HG03521 (cell line): ENCODE measurements around the gene HSD17B2.
"Not testable (repeated sequence)": the region's sequence is repeated elsewhere in the genome, so short reads cannot be mapped to it uniquely, and the experiment has no call there.

Experiments used
- ATAC-seq: cut with Tn5 transposase; IDR thresholded peaks from one replicate; pipeline ENCODE4 v1.9.1; 2021; ENCODE audit warnings: mild to moderate bottlenecking, moderate library complexity; ENCODE audit not compliant: unreplicated experiment

HSD17B2 gene, protein sequence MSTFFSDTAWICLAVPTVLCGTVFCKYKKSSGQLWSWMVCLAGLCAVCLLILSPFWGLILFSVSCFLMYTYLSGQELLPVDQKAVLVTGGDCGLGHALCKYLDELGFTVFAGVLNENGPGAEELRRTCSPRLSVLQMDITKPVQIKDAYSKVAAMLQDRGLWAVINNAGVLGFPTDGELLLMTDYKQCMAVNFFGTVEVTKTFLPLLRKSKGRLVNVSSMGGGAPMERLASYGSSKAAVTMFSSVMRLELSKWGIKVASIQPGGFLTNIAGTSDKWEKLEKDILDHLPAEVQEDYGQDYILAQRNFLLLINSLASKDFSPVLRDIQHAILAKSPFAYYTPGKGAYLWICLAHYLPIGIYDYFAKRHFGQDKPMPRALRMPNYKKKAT

DNA sequence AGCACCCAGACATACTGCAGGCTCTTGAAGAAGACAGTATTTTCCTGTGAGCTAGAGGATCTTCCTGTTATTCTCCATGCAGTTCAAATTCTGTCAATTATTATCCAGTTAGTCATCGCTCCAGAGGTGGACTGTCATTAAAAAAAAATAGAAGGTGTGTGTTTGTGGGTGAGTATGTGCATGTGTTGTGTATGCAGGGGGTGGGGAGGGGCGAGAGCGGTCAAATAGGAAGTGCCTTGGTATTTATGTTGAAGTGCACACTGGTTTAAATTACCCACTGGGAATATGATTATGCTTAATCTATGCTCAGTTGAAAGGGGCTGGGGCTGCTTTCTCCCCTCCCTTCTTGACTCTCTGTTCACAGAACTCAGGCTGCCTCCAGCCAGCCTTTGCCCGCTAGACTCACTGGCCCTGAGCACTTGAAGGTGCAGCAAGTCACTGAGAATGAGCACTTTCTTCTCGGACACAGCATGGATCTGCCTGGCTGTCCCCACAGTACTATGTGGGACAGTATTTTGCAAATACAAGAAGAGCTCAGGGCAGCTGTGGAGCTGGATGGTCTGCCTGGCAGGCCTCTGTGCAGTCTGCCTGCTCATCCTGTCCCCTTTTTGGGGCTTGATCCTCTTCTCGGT, at the start of gene HSD17B2:
Gene HSD17B2 (plus strand): TSS at position 273 of the 632 bp plus-strand sequence. CDS start 172 bp downstream, at position 445.
- no peak for ATAC-seq

GRCh38 chr16:81987121-81987520, 47.9 kb upstream of the HSD17B2 start:
- ATAC-seq: no peak

DNA sequence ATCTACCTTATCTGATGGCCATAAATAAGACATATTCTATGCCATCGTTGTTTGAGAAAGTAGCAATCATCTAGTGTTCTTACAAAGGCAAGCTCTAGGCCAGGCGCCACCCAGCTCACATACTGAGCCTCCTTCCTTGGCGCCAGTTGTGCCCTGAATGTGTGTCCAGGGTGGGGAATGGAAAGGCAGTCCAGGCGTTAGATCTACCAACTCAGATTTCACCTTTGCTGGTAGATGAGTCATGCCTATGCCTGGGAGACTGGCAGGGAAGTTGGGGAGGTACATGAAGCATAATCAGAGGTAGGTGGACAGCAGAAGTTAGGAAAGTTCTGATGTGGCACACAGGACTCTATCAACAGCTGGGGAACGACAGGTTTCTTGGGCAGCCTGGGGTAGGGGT, 47.3 kb upstream of the HSD17B2 start:
- ATAC-seq: no peak

DNA sequence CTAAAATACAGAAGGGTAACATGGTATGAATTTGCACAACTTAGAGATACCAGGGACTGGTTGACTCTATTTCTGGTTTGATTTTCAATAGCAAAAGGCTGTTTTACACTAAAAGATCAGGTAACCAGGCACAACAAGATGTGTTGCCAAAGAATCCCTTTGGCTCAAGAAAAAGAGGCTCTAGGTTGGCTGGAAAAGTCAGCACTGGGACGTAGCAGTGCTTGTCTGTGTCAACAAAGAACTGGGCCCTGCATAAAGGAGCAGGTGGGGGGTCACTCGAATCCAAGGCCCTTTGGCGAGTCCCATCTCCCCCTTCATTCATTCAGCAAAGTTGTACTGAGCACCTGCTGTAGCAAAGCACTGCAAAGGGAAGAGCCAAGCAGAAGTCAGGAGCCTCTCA, 42.2 kb upstream of the HSD17B2 start:
- ATAC-seq: no peak

GRCh38 chr16:81994485-81994884, 40.6 kb upstream of the HSD17B2 start:
- no peak for ATAC-seq

GRCh38 chr16:81995651-81996050, 39.4 kb upstream of the HSD17B2 start:
- no peak for ATAC-seq

GRCh38 chr16:81996664-81997509, 38.2 kb upstream of the HSD17B2 start:
- ATAC-seq: no peak

- ATAC-seq: no peak
Observed at GRCh38 chr16:81997738-81998137, 37.3 kb upstream of the HSD17B2 start.

GRCh38 chr16:82002831-82003230, 32.2 kb upstream of the HSD17B2 start:
- no peak for ATAC-seq

DNA sequence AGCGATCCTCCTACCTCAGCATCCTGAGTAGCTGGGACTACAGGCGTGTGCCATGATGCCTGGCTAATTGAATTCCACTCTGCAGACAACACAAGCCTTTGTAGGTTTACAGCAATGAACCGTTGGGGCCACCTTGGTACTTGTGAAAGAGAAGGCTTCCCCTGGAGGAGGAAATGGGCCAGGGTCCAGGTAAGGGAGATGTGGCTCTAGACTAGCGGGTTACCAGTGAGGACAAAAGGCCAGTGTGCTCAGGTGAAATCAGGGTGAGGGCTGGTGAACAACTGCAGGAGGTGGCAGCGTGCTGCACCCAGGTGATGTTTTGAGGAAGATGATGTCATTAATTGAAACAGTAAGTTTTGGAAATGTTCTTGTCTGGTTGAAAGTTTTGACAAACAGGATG, 30.5 kb upstream of the HSD17B2 start:
- no peak for ATAC-seq

DNA sequence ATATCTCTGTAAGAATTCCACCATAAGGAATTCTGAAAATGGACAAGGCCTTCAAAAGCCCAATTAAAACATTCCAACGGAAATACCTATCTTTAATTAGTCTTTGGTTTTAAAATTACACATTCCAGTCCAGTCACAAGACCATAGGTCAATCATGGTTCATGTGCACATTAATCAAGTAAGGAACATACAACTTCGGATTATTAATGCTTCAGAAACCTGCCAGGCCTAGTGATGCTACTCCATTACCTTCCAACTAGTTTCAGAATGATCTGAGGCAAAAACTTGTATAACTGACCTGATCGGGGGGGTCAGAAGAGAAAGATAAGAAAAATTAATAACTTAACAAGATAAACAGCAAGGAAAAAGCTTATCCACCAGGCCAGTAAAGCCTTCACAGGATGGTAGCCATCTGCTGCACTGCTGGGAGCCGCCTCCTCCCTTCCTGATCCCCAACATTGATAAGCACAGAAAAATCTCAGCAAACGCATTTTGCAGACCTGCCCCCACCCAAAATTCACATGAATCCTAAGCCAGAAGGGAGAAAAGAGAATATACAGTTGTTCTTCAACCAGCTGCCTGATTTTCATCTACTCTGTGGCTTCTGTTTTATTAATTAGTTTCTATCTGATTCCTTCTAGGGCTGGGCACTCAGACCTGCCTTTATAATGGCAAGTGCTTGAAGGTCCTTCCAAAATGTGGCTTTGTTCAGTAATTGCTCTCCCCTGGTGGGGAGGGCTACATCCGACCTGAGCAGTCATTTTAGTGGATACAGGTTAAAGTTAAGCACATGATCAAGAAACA, 29.8 kb upstream of the HSD17B2 start:
- ATAC-seq: no peak

DNA sequence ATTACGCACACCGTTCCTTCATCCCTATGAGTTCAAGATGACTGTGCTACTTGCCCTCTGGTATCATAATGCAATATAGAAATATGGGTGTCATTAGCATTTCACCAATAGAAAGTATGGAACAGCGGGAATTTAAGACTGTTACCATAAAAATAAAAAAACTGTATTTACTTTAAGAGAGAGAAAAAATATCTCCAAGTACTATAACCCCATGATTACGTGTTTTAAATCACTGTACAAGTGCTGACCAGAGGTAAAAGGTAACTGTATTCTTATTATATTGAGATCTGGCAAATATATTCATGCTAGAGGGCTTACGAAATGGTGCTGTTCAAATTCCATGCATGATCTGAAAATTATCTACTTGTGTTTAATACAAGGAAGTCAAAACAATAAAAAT, 29.0 kb upstream of the HSD17B2 start:
- ATAC-seq: no peak

- no peak for ATAC-seq
Observed at GRCh38 chr16:82007189-82007588, 27.9 kb upstream of the HSD17B2 start.

DNA sequence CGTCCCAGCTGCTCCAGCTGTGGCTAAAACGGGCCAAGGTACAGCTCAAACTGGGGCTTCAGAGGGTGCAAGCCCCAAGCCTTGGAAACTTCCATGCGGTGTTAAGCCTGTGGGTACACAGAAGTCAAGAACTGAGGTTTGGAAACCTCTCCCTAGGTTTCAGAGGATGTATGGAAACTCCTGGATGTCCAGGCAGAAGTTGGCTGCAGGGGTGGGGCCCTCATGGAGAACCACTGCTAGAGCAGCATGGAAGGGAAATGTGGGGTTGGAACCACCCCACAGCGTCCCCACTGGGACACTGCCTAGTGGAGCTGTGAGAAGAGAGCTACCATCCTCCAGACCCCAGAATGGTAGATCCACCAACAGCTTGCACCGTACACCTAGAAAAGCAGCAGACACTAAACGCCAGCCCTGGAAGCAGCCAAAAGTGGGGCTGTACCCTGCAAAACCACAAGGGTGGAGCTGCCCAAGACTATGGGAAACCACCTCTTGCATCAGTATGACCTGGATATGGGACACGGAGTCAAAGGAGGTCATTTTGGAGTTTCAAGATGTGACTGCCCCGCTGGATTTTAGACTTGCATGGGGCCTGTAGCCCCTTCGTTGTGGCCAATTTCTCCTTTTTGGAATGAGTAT, 26.0 kb upstream of the HSD17B2 start:
- ATAC-seq: no peak

GRCh38 chr16:82009789-82010188, 25.3 kb upstream of the HSD17B2 start:
- not testable (repeated sequence) for ATAC-seq

GRCh38 chr16:82010649-82011048, 24.4 kb upstream of the HSD17B2 start:
- ATAC-seq: no peak

DNA sequence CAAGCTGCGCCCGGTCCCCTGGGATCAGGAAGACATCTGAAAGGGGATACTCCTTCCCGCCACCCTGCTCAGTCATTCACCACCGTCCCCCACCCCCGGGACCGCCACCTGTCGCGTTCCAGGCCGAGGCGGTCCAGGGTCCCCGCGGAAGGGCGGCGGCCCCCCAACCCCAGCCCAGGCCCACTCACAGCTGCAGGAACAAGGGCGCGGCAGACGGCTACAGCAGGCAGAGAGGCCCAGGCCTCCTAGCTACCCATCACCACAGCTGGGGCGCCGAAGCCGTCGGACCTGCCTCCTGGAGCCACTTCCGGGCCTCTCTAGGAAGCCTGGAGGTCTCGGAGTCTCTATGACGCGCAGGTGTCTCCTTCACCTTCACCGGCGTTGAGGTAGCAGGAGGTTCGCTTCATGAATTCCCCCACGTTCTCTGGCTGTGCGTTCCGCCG, 23.8 kb upstream of the HSD17B2 start, which contains the start of gene SDR42E1:
Gene SDR42E1 (minus strand): TSS at position 272 of the 443 bp plus-strand sequence. CDS start 10,612 bp downstream, outside the sequence.
- ATAC-seq: peak; percentile 95

DNA sequence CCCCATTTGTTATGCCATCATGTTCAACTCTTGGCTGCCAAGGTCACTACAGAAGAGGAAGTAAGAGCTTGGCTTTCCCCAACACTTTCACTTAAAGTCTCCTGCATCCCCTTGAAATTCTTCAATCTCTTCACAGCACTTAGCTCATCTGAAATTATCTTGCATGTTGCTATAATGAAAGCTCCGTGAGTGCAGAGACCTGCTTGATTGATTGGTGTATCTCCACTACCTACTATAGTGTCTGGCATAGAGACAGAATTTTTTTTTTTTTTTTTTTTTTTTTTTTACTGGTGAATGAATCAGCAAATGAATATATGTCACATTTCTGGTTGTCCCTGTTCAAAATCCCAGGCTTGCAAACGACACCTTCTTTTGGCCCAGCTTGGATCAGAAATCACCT, 21.9 kb upstream of the HSD17B2 start:
- ATAC-seq: no peak

DNA sequence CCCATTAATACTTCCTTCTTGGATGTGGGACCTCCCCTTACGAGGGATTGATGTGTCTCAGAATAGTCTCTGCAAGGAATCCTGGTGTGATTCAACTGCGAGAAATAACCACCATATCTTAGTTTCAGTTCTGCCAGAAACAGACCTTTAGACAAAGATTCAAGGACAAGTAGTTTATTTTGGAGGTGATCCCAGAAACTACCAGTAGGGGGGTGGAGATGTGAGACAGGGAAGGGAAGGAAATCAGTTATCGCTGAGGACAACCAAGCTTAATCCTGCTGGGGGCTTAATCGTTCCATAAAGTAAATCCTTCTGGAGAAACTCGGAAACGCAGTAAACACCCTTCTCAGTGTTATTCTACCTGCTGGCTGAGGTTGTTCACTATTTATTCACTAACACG, 18.8 kb upstream of the HSD17B2 start:
- ATAC-seq: no peak

- no peak for ATAC-seq
Observed at GRCh38 chr16:82016964-82017363, 18.1 kb upstream of the HSD17B2 start.
